ENCODE measurements around the gene RCHY1.
"Not testable (repeated sequence)": the region's sequence is repeated elsewhere in the genome, so short reads cannot be mapped to it uniquely, and the experiment has no call there.

Gene RCHY1

DNA sequence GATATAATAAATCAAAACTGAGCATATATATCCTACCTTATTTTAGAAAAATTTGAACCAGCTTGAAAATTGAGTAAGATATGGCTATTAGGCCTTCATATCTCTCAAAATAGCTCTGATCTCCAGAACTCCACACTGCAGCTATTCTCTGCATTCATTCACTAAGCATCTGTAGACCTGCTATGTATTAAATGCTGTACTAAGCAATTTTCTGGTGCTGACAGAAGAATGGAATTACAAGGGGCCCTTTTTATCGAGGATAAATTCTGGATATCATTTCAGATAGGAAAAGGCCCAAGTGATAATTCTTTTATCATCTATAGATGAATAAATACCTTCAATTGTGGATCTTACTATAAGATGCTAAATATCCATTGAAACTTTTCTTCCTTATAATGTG lies 1.9 kb upstream of the RCHY1 start:
- in situ Hi-C loops (cut with MboI; ENCODE audit: low sequenced_read_pairs) = no loop called here

DNA sequence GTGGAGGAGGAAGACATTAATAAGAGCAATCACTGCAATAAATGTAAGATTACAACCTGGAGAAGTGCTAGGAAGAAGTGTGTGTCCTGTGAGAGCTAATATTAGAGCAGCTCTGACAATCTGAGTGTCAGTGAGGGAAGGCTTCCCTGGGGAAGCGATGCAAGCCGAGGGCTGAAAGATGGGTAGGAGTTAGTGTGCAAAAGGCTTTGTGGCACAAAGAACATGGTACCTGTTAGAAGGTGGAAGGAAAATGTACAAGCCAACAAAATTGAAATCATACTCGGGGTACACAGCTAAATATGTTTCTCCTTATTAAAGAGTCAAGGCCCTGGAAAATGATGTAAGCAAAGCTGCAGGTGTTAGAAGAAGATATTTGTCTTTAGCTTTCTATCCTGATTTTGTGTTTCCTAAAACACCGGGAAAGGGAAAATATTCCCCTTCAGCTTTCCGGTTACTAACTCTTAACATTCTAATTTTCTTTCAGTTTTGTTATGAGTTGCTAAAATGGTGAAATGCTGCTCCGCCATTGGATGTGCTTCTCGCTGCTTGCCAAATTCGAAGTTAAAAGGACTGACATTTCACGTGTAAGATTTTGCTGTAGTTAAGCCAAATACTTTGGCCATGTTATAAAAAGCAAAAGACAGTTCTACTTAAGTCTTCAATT lies 878 bp upstream of the RCHY1 start:
- in situ Hi-C loops (cut with MboI; ENCODE audit: low sequenced_read_pairs) = no loop called here

DNA sequence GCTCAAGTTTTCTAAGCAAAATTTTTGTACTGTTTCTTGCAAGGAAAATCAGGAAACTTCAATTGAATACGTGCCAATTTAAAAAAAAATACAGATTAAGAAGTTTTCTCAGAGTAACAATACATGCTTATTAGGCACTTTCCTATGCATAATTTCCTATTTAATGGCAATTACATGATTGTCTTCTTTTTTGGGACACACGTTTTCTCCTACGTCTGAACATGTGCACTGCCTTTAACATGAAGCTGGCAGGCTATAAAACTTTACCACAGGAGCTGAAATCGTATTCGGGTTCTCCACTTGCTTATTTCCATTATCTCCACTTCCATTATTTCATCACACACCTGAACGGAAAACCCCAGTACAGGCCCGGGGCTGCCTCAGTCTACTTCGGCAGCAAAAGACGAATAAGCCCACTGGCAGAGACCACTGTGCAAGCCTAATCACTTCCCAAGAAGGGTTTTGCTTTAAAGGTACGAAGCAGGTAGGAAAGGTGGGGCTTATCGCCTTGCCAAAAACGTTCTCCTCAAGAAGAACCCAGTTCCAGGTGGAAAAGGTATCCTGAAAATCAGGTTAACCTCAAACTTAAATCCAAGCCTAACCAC lies 575 bp downstream of the RCHY1 start:
- in situ Hi-C loops (cut with MboI; ENCODE audit: low sequenced_read_pairs) = no loop called here

DNA sequence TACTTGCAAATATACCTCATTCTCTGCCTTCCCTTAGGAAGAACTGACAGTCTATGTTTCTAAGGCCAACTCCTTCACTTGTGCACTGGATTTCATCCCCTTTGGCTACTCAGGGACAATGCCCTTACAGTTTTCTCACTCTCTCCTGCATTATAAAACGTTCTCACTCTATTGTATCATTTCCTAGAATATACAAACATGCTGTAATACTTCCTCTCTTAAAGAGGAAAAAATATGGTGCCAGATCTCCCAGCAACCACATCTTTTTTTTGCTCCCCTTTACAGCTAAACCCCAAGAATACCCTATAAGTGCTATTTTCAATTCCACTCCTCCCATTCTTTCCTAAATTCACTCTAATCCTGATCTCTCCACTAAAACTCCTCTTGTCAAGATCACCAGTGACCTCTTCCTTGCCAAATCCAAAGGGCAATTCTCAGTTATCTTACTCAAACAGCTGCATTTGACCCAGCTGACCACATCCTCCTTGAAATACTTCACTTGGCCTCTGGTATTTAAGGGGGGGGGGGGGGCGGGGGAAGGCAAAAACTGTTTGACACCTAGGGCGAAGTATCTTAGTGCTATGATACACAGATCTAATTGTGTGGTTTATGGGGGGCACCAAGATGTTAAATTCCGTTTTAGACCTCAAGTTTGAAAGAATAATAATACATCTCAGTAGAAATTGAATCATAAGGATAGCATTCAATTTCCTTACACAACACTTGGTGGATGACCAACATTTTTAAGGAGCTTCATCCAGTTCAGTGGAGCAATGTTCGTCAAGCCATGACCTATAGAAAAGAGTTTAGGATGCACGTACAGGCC lies 1.6 kb downstream of the RCHY1 start:
- in situ Hi-C loops (cut with MboI; ENCODE audit: low sequenced_read_pairs) = no loop called here

DNA sequence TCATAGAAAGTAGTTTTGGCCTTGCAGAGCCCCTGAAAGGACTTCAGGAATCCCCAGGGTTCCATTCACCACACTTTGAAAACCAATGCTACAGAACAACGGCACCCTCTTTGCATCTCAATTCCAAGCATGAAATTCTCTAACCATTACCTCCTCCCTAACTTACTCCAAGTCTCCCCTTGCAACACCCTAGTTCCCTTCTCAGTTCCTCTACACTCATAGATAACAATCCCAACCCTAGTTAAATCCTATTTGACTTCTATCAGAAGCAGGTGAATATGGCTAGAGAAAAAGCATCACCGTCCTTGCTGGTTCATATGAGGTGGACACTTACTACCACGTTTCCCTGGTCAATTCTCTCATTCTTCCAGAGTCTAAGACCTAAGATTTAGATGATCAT lies 2.4 kb downstream of the RCHY1 start:
- in situ Hi-C loops (cut with MboI; ENCODE audit: low sequenced_read_pairs) = no loop called here

DNA sequence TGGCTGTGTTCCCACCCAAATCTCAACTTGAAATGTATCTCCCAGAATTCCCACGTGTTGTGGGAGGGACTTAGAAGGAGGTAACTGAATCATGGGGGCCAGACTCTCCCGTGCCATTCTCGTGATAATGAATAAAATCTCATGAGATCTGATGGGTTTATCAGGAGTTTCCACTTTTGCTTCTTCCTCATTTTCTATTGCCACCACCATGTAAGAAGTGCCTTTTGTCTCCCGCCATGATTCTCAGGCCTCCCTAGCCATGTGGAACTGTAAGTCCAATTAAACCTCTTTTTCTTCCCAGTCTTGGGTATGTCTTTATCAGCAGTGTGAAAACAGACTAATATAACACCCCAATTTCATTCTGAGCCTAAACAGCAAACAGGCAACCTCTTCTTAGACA lies 4.6 kb downstream of the RCHY1 start:
- in situ Hi-C loops (cut with MboI; ENCODE audit: low sequenced_read_pairs) = not testable (repeated sequence)

DNA sequence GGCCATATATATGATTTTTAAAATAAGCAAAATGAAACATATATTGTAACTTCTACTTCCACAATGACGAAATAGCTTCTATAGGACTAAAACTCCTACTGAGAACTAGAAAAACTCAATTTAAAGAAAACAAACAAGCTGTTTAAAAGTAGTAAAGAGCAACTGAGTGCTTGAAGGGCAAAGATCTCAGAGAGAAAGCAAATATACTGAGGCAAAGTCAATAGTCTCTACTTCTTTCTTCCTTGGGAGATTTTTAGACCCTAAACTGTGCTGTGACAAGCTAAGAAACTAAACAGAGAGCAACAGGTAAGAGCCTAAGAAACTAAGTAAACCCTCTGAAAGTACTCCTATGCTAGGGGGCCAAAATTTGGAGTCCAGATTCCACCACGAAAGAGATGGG lies 8.6 kb downstream of the RCHY1 start:
- in situ Hi-C loops (cut with MboI; ENCODE audit: low sequenced_read_pairs) = no loop called here

DNA sequence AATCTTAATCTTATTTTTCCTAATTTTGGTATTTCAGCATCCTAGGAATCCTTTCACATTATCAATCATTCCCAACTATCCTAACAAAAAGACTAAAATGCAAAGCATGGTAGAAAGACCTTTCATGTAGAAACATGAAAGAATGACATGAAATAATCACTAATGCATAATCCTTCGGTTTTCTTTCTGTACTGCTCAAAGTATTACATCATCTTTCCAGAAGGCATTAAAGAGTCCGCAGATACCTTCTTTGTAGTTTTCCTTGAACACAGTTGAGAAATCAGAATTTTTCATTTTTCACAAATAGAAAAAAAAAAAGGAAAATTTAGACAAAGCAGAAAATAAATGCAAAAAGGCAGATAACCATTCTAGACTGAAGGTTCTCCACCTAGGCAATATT lies 11.5 kb downstream of the RCHY1 start:
- in situ Hi-C loops (cut with MboI; ENCODE audit: low sequenced_read_pairs) = no loop called here

DNA sequence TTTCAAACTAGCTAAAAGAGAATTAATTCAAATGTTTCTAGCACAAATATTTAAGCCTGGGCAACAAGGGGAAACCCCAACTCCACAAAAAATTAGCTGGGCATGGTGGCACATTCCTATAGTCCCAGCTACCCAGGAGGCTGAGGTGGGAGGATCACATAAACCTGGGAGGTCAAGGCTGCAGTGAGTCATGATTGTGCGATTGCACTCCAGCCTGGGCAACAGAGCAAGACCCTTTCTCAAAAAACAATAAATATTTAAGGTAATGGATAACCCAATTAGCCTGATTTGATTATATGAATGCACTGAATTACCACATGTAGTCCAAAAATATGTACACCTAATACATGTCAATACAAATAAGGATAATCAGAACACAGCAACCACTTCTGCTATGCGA lies 14.3 kb downstream of the RCHY1 start:
- in situ Hi-C loops (cut with MboI; ENCODE audit: low sequenced_read_pairs) = no loop called here

DNA sequence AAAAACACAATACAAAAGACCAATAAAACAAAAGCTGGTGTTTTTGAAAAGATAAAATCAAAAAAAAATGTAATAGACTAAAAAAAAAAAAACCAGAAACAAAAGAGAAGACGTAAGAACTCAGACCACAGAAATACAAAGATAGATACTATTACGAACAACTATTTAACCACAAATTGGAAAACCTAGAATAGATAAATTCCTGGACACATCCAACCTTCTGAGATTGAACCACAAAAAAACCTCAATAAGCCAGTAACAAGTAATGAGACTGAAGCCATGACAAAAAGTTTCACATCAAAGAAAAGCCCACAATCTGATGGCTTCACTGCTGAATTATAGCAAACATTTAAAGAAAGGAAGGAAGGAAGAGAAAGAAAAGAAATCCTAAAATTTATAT lies 16.2 kb downstream of the RCHY1 start:
- in situ Hi-C loops (cut with MboI; ENCODE audit: low sequenced_read_pairs) = no loop called here

DNA sequence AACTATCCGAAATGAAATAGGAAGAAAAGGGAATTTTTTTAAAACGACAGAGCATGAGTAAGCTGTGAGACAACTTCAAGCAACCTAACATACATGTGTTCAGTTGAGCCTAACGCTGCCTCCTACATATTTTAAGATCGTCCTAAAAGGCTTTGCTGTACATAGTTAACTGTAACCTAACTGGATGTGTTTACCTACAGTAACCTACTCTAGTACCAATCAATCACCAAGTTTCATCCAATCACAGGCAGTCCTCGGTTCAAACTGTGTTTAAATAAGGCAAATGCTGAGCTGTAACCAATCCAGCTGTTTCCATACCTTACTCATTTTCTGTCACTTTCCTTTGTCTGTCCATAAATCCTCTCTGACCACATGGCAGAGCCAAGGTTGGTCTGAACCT lies 17.1 kb downstream of the RCHY1 start:
- in situ Hi-C loops (cut with MboI; ENCODE audit: low sequenced_read_pairs) = no loop called here

DNA sequence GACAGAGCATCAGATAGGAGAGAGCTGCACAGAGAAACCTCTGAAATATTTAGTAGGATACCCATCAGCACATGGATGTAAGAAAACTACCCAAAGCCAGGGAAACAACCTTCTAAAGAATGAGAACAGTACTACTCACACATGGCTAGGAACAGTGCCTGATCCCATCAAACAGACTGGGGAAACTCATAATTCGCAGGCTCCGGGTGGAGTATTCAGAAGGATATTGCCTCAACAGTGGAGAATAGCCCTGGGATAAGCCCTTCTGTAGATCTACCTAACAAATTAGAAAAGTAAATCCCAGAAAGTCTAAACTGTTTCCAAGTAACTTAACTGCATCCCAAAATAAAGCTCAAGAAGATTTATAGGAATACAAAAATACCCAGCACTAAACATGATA lies 17.8 kb downstream of the RCHY1 start:
- in situ Hi-C loops (cut with MboI; ENCODE audit: low sequenced_read_pairs) = no loop called here

DNA sequence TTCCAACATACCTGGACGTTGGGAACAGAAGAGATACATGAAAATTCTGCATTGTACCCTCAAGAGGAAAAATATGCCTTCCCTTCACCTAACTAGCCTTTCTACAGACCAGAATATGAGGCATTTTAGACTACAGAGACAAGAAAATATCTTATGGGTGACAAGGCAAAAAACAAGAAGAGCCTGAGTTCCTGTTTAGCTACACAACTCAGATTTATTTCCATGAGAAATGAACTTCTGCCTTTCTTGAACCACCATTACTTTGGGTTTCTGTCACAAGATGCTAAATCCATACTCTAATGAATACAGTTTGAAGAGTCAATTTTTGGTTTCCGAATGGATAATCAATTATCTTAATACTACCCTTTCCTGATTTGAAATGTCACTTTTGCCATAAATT lies 18.7 kb downstream of the RCHY1 start:
- in situ Hi-C loops (cut with MboI; ENCODE audit: low sequenced_read_pairs) = no loop called here

DNA sequence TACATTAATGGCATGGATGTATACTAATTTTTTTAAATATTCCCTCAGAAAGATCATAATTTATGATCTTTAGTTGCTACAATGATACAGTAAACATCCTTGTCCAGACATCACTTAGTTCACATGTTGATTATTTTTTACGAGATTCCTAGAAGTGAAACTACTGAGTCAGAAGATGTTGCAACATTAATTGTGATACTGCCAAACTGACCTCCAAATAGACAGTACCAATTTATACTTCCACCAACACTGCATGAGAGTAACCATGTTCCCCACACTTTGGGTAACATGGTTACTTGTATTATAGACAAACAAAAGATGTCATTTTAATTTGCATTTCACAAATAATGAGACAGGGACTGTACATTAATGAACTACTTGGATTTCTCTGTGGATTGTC lies 19.6 kb downstream of the RCHY1 start:
- in situ Hi-C loops (cut with MboI; ENCODE audit: low sequenced_read_pairs) = no loop called here

DNA sequence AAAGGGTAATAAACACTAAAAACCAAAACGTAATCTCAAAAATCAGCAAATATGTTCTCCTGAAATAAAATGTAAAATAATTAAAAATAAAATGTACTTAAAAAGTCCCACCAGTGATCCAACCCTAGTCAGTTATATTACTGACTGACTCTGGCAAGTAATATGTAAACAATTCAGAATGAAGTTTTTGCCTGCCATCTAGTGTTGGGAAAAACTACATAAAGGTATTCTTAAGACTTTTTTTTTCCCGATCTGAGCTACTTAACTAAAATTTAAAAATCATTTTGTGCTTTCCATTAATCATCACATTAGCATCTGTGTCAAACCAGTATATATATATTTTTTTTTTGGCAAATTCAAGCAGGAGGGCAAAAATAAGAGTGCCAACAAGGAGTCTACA lies 24.0 kb downstream of the RCHY1 start:
- in situ Hi-C loops (cut with MboI; ENCODE audit: low sequenced_read_pairs) = no loop called here

DNA sequence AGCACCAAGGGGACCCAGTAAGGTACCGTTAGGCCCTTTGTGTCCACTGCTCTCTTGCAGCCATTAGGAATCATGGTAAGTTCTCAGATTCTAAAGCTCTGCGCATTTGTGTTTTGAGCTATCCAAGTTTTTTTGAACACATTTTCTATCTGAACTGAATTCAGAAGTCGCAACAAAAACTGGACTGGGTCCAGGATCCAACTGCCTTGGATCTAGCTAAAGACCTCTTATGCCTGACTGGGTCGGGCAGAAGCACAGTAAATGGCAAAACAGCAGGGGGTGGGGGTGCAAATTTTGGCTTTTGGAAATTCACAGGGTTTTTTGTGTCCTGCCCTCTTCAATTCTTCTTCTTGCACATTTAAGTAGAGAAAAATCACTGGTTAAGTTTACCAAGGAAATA lies 30.0 kb downstream of the RCHY1 start:
- in situ Hi-C loops (cut with MboI; ENCODE audit: low sequenced_read_pairs) = no loop called here

DNA sequence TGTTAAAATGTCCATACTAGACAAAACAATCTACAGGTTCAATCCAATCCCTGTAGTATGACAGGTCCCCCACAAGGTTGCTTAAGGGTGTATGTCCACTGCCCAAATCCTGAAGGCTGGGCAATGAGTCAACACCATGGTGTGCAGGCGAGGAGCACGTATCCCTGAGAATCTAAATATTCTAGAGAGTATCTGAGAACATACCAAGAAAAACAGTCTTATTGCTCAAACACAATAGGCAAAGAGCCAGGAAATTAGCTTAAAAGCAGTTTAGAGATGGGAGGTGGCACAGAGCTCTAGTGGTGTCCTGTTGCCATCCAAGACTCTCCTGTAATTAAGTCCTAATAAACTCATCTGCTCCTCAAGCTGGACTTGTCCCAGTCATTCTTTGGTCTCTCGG lies 37.0 kb downstream of the RCHY1 start:
- in situ Hi-C loops (cut with MboI; ENCODE audit: low sequenced_read_pairs) = no loop called here

DNA sequence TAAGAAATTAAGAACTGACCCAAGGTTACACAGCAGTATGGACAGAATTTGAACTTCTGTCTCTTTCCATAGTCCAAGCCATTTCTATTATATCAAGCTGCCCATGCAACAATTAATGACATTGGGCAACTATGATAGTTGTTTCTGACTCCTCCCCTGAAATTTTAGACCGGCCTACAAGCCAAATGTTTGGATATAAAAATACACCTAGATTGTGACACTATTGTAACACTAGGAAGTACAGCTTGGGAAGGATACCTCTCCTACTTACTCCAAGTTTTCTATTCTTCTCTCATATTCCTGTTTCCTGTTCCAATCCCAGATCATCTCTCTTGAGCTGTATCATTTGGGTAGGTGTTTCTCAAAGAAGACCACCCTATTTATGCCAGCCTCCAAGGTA lies 43.5 kb downstream of the RCHY1 start:
- in situ Hi-C loops (cut with MboI; ENCODE audit: low sequenced_read_pairs) = no loop called here

DNA sequence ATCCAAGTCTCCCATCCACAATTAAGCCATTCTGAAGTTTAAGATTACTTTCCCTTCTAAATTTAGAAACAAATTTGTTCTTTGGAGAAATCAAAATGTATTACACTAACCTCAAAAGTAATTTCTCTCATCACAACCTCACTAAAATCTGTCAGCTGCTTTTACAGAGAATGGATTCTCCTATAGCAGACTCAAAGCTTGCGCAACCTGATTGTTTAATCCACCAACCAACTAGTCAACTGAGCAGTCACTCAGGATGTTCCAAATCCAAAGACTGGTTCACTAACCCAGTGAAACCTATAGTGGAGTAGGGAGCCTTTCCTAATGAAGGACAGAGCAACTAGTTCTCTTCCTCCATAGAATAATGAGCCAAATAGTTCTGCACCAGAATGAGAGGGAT lies 44.3 kb downstream of the RCHY1 start:
- in situ Hi-C loops (cut with MboI; ENCODE audit: low sequenced_read_pairs) = no loop called here

DNA sequence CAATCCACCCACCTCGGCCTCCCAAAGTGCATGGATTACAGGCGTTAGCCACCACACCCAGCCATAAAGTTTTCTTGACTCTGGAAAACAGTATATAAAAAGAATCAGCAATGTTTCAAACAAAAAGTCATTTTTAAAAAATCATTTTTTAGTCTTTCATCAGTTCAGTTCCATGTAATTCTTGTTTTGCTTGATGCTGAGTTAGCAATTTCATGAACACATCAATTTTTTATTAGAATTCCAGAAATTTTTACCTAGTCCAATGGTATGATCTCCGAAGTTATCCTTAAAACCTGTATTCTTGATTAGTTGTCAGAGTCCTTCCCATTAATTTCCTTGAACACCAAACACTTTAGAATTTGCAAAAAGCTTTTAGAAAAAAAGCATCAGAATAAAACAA lies 56.8 kb downstream of the RCHY1 start:
- in situ Hi-C loops (cut with MboI; ENCODE audit: low sequenced_read_pairs) = no loop called here

DNA sequence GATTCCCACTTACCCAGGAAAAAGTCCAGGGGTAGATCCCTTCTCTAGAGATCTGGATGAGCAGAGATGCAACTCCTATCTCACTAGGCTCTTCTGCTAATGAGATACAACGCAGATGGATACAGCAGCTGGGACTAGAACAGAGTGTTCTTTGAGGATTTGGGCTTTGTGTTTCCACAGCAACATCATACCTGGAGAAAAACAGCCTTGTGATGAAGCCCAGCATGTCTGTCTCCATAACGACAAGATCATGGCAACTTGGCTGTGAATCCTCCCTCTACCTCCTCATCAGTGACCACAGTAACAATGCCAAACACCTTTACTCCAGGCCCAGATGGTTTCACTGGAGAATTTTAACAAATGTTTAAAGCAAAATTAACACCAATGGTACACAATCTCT lies 80.1 kb downstream of the RCHY1 start:
- in situ Hi-C loops (cut with MboI; ENCODE audit: low sequenced_read_pairs) = no loop called here

DNA sequence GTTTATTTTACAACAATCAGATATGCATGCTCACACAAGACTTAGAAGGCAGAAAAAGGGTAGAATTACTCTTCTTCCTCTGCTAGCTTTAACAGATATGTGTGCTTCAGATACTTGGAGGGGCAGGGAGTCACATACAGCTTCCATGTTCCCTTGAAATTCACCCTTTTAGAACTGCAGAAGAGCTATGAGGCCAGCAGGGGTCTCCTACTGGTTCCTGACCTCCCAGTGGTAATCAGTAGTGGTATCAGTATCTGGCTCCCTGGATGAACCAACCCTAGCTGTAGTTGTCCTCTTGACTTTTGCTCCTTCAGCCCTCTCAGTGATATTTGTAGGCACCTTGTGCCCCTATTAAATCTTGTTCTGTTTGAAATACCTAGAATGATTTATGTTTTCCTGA lies 81.5 kb downstream of the RCHY1 start:
- in situ Hi-C loops (cut with MboI; ENCODE audit: low sequenced_read_pairs) = no loop called here

Measured in HL-60/S4 treated with phorbol 12-myristate 13-acetate at 8.2 ng/mL for 4 days and 3 days (cell line).